NCI-H1048 (cell line): Measurements from ENCODE around the gene ENDOD1.

Experiments
- DNase-seq: peaks from one replicate; lab custom pipeline; 2025; lab: John Stamatoyannopoulos, UW

The ENDOD1 gene

GRCh38 chr11:95076981-95077380, 12.7 kb upstream of the ENDOD1 start:
- no peak for DNase-seq

GRCh38 chr11:95078526-95078925, 11.1 kb upstream of the ENDOD1 start:
- no peak for DNase-seq

GRCh38 chr11:95081010-95081409, 8.6 kb upstream of the ENDOD1 start:
- DNase-seq, result no peak

- no peak for DNase-seq
Measured at GRCh38 chr11:95081412-95081811, 8.2 kb upstream of the ENDOD1 start.

GRCh38 chr11:95082576-95083001, 7.1 kb upstream of the ENDOD1 start:
- DNase-seq, result no peak

- DNase-seq, result no peak
Measured at GRCh38 chr11:95084509-95084908, 5.1 kb upstream of the ENDOD1 start.

GRCh38 chr11:95085117-95085816, 4.4 kb upstream of the ENDOD1 start:
- DNase-seq, result no peak

GRCh38 chr11:95086151-95086550, 3.5 kb upstream of the ENDOD1 start:
- DNase-seq, result no peak

- DNase-seq, result no peak
Measured at GRCh38 chr11:95086836-95087570, 2.6 kb upstream of the ENDOD1 start.

GRCh38 chr11:95088946-95089619, 563 bp upstream of the ENDOD1 start:
- no peak for DNase-seq

GRCh38 chr11:95091663-95092180, 2.1 kb downstream of the ENDOD1 start:
- DNase-seq, result no peak

GRCh38 chr11:95092549-95093324, 3.1 kb downstream of the ENDOD1 start:
- DNase-seq, result no peak

- no peak for DNase-seq
Measured at GRCh38 chr11:95093548-95093947, 3.9 kb downstream of the ENDOD1 start.

GRCh38 chr11:95095858-95096587, 6.4 kb downstream of the ENDOD1 start:
- DNase-seq, result no peak

GRCh38 chr11:95097209-95097608, 7.6 kb downstream of the ENDOD1 start:
- DNase-seq, result no peak

- DNase-seq, result no peak
Measured at GRCh38 chr11:95098826-95099225, 9.2 kb downstream of the ENDOD1 start.

- DNase-seq, result no peak
Measured at GRCh38 chr11:95100191-95100648, 10.6 kb downstream of the ENDOD1 start.

- DNase-seq, result no peak
Measured at GRCh38 chr11:95100856-95101507, 11.3 kb downstream of the ENDOD1 start.

GRCh38 chr11:95101935-95102334, 12.3 kb downstream of the ENDOD1 start:
- no peak for DNase-seq

- no peak for DNase-seq
Measured at GRCh38 chr11:95102733-95103132, 13.1 kb downstream of the ENDOD1 start.

- DNase-seq, result no peak
Measured at GRCh38 chr11:95103701-95104100, 14.1 kb downstream of the ENDOD1 start.
